ENCODE measurements around the gene HSBP1. TPM values are rescaled to one million over a fixed set of nuclear protein-coding genes. Genes with fewer than 3 reads are reported as not detected.

The HSBP1 gene
- total and polyA plus RNA-seq, 9 of the 15 experiments (the other 6 are each of a cell fraction or from before 2014, with no cell fraction given): 84.9 to 677 (median 204) TPM

GRCh38 chr16:83835586-83836566 is 28.1 kb downstream of the HSBP1 start (continued):
- TF ChIP-seq ZBTB34 (CRISPR knock-in tag; IDR thresholded peaks at IDR 0.05): no peak
- TF ChIP-seq NBN (IDR thresholded peaks at IDR 0.05; ENCODE audit: low read depth): no peak
- TF ChIP-seq, protein P1, sequence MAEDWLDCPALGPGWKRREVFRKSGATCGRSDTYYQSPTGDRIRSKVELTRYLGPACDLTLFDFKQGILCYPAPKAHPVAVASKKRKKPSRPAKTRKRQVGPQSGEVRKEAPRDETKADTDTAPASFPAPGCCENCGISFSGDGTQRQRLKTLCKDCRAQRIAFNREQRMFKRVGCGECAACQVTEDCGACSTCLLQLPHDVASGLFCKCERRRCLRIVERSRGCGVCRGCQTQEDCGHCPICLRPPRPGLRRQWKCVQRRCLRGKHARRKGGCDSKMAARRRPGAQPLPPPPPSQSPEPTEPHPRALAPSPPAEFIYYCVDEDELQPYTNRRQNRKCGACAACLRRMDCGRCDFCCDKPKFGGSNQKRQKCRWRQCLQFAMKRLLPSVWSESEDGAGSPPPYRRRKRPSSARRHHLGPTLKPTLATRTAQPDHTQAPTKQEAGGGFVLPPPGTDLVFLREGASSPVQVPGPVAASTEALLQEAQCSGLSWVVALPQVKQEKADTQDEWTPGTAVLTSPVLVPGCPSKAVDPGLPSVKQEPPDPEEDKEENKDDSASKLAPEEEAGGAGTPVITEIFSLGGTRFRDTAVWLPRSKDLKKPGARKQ (CRISPR knock-in tag; IDR thresholded peaks at IDR 0.05): no peak
- TF ChIP-seq ZNF232 (CRISPR knock-in tag; IDR thresholded peaks at IDR 0.05): no peak
- no peak for TF ChIP-seq RB1 (IDR thresholded peaks at IDR 0.05; ENCODE audit: low read depth)
- no peak for TF ChIP-seq ZNF695 (CRISPR knock-in tag; IDR thresholded peaks at IDR 0.05)
- no peak for TF ChIP-seq ZNF347 (CRISPR knock-in tag; IDR thresholded peaks at IDR 0.05; ENCODE audit: low read depth)
- no peak for TF ChIP-seq XRCC3 (IDR thresholded peaks at IDR 0.05)
- no peak for TF ChIP-seq U2AF2 (optimal IDR thresholded peaks at IDR 0.05; ENCODE audit: low read depth, low read length)
- TF ChIP-seq, protein P2, sequence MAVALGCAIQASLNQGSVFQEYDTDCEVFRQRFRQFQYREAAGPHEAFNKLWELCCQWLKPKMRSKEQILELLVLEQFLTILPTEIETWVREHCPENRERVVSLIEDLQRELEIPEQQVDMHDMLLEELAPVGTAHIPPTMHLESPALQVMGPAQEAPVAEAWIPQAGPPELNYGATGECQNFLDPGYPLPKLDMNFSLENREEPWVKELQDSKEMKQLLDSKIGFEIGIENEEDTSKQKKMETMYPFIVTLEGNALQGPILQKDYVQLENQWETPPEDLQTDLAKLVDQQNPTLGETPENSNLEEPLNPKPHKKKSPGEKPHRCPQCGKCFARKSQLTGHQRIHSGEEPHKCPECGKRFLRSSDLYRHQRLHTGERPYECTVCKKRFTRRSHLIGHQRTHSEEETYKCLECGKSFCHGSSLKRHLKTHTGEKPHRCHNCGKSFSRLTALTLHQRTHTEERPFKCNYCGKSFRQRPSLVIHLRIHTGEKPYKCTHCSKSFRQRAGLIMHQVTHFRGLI (CRISPR knock-in tag; IDR thresholded peaks at IDR 0.05): no peak
- no peak for TF ChIP-seq LEF1 (IDR thresholded peaks at IDR 0.05)
- no peak for TF ChIP-seq HDAC6 (IDR thresholded peaks at IDR 0.05; ENCODE audit: low read depth, low read length)
- no peak for TF ChIP-seq CC2D1A (IDR thresholded peaks at IDR 0.05)
- no peak for TF ChIP-seq PHTF2 (CRISPR knock-in tag; IDR thresholded peaks at IDR 0.05)
- TF ChIP-seq ERF (CRISPR knock-in tag; IDR thresholded peaks at IDR 0.05): no peak
- no peak for TF ChIP-seq PML (IDR thresholded peaks at IDR 0.05; ENCODE audit: low read length)
- no peak for TF ChIP-seq DMBX1 (CRISPR knock-in tag; IDR thresholded peaks at IDR 0.05; ENCODE audit: borderline replicate concordance)
- TF ChIP-seq KDM4B (IDR thresholded peaks at IDR 0.05; ENCODE audit: borderline replicate concordance in 2 of 2, low read depth in 1 of 2): no peak
- TF ChIP-seq, protein P3, sequence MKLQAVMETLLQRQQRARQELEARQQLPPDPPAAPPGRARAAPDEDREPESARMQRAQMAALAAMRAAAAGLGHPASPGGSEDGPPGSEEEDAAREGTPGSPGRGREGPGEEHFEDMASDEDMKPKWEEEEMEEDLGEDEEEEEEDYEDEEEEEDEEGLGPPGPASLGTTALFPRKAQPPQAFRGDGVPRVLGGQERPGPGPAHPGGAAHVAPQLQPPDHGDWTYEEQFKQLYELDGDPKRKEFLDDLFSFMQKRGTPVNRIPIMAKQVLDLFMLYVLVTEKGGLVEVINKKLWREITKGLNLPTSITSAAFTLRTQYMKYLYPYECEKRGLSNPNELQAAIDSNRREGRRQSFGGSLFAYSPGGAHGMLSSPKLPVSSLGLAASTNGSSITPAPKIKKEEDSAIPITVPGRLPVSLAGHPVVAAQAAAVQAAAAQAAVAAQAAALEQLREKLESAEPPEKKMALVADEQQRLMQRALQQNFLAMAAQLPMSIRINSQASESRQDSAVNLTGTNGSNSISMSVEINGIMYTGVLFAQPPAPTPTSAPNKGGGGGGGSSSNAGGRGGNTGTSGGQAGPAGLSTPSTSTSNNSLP (IDR thresholded peaks at IDR 0.05; ENCODE audit: borderline replicate concordance, low read depth, low read length): 0 out of 2 replicates have a peak, but pooled peaks have one; percentile 67
- peak; percentile 88 for TF ChIP-seq SMARCC2 (IDR thresholded peaks at IDR 0.05; ENCODE audit: low read depth)
- no peak for TF ChIP-seq NCOA6 (IDR thresholded peaks at IDR 0.05)

All from K562 (cell line).